Mesodermal cell (in vitro differentiated cells): ENCODE measurements around the gene DDX10.

Experiments used
- H3K27ac ChIP-seq: 2 replicates; pipeline ENCODE4 v1.7.0; 2013; ENCODE audit warnings: mild to moderate bottlenecking, low read depth, low read length, moderate library complexity; ENCODE audit not compliant: severe bottlenecking
- H3K36me3 ChIP-seq: 2 replicates; pipeline ENCODE4 v1.7.1; 2013; ENCODE audit warnings: mild to moderate bottlenecking, low read length, moderate library complexity; ENCODE audit not compliant: control insufficient read depth, insufficient read depth
- H3K4me1 ChIP-seq: one replicate; pipeline ENCODE4 v1.7.1; 2013; ENCODE audit warnings: mild to moderate bottlenecking, low read length; ENCODE audit not compliant: insufficient read depth, control insufficient read depth, poor library complexity, severe bottlenecking
- H3K4me3 ChIP-seq: 2 replicates; pipeline ENCODE4 v1.7.0; 2013; ENCODE audit warnings: low read length, control low read depth, mild to moderate bottlenecking; ENCODE audit not compliant: insufficient read depth, poor library complexity, severe bottlenecking; ENCODE audit errors: extremely low read depth
- H3K9me3 ChIP-seq: 2 replicates; pipeline ENCODE4 v1.7.1; 2013; ENCODE audit warnings: mild to moderate bottlenecking, low read length, moderate library complexity; ENCODE audit not compliant: control insufficient read depth
- WGBS, 2 experiments: methylation state at CpG; one replicate each; pipeline ENCODE4 v1.1.5; 2013; ENCODE audit warnings: missing lambda C conversion rate in 2 of 2; ENCODE audit not compliant: insufficient coverage in 2 of 2; 5-methylcytosine and 5-hydroxymethylcytosine counted together

Gene DDX10

GRCh38 chr11:108958368-108959104, 293.7 kb downstream of the DDX10 start:
- 90 to 93% methylated on average over 4 to 5 of the region's 7 CpGs for WGBS, 2 experiments
- Histone ChIP-seq H3K4me3 (no peak overlapping the region), H3K27ac (peak overlapping the region; percentile 13), H3K4me1 (peaks cover 21% of the 10 kb centered on the region), H3K36me3 (no peaks in the 10 kb centered on the region), H3K9me3 (no peaks in the 10 kb centered on the region)

- H3K4me3 ChIP-seq, result no peak overlapping the region
- no peak overlapping the region for H3K27ac ChIP-seq
- WGBS, 2 experiments, result 90 to 100% methylated on average over 1 of the region's 4 CpGs
- H3K36me3 ChIP-seq, result no peaks in the 10 kb centered on the region
- H3K4me1 ChIP-seq, result peaks cover 21% of the 10 kb centered on the region
- no peaks in the 10 kb centered on the region for H3K9me3 ChIP-seq
Measured at GRCh38 chr11:108959105-108959761, 294.4 kb downstream of the DDX10 start.

DNA sequence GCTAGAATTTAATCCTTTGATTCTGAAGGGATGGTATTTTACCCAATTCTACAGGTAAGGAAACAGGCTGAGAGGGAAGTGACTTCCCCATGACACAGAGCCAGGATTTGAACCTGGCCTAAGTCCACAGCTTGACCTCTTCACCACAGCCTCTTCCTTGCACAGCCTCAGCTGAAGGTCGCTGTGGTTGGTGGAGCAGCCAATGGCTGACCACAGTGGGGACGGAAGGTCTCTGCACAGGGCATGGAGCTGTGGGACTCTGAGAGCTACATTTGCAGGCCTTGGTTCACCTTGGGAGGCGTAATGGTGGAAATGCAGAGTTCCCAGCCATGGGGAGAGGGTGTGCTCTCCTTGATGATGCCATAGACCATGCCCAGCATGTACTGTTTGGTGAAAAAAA, 295.0 kb downstream of the DDX10 start:
- H3K4me1 ChIP-seq, result peaks cover 21% of the 10 kb centered on the region
- H3K9me3 ChIP-seq, result no peaks in the 10 kb centered on the region
- no peak overlapping the region for H3K4me3 ChIP-seq
- WGBS, 2 experiments, result 93 to 100% methylated on average over 2 to 3 of the region's 3 CpGs
- H3K27ac ChIP-seq, result no peak overlapping the region
- H3K36me3 ChIP-seq, result no peaks in the 10 kb centered on the region

- Histone ChIP-seq H3K4me1 (peaks cover 21% of the 10 kb centered on the region), H3K4me3 (no peak overlapping the region), H3K36me3 (no peaks in the 10 kb centered on the region), H3K9me3 (no peaks in the 10 kb centered on the region), H3K27ac (peak overlapping the region; percentile 45)
- WGBS, 2 experiments, result 40% methylated on average over 1 to 5 of the region's 5 CpGs
Measured at GRCh38 chr11:108960501-108960900, 295.6 kb downstream of the DDX10 start.

DNA sequence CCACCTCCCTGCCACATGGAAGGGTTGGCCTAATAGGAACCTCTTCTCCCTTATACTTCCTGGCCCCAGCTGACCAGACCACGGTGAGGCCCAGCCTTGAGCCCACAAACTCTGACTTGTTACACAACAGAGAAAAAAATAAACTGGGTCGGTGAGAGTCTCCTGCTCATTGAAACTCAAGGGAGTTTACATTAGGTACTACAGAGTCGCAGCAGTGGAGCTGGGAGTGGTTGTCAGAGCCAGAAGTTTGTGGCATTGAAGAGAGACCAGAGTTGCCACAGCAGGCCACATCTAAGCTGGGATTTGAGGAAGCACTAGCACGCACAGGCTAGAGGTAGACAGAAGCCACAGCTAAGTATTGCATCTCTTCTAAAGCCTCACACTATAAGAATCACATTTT, 296.2 kb downstream of the DDX10 start:
- WGBS, 2 experiments, result 62 to 69% methylated on average over 3 to 4 of the region's 4 CpGs
- Histone ChIP-seq H3K36me3 (no peaks in the 10 kb centered on the region), H3K4me1 (peaks cover 21% of the 10 kb centered on the region), H3K4me3 (no peak overlapping the region), H3K9me3 (no peaks in the 10 kb centered on the region), H3K27ac (peak overlapping the region; percentile 45)

DNA sequence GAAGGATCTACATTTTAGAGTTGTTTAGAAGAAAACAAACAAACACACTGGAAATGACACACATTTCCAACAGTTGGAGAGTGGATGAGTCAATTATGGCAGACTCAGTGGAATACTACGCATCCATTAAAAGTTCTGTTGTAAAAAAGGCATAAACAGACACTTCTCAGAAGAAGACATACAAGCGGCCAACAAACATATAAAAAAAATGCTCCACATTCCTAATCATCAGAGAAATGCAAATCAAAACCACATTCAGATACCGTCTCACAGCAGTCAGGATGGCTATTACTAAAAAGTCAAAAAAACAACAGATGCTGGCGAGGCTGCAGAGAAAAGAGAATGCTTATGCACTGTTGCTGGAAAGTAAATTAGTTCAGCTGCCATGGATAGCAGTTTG, 298.2 kb downstream of the DDX10 start:
- no peak overlapping the region for H3K27ac ChIP-seq
- no peak overlapping the region for H3K4me3 ChIP-seq
- no peaks in the 10 kb centered on the region for H3K36me3 ChIP-seq
- no peaks in the 10 kb centered on the region for H3K9me3 ChIP-seq
- peaks cover 26% of the 10 kb centered on the region for H3K4me1 ChIP-seq
- WGBS, 2 experiments, result 80 to 92% methylated on average over 2 of the region's 4 CpGs

DNA sequence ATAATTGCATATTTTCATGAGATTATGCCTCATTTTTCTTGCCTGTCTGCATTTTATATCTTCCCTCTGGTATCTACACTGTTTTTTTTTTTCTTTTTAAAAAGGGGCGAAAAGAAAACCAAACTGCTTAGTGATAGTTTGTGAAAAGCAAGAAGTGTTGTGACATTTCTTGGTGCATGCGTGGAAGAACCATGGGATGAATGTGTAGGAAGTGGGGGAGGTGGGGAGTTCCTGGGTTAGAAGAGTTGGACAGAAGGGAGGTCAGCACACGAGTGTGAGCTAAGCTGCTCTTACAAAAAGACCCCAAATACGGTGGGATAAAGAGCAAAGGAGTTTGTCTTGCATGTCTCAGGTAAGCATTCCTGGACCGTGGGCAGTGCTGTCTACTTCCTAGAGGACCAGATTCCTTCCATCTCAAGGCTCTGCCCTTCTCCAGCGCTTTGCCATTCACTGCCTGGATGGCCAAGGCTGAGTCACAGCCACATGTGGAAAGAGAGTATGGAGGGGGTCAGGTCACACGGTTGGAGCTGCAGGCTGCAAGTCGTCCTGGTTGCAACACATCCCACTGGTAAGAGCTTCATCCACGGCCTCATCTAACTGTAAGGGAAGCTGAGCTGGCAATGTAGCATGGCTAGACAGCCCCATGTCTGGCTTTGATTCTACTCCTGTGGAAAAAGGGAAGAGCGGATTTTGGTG, 300.6 kb downstream of the DDX10 start:
- Histone ChIP-seq H3K9me3 (peaks cover 10% of the 10 kb centered on the region), H3K4me3 (no peak overlapping the region), H3K4me1 (peaks cover 14% of the 10 kb centered on the region), H3K36me3 (no peaks in the 10 kb centered on the region), H3K27ac (no peak overlapping the region)
- 67 to 74% methylated on average over 5 to 6 of the region's 10 CpGs for WGBS, 2 experiments

DNA sequence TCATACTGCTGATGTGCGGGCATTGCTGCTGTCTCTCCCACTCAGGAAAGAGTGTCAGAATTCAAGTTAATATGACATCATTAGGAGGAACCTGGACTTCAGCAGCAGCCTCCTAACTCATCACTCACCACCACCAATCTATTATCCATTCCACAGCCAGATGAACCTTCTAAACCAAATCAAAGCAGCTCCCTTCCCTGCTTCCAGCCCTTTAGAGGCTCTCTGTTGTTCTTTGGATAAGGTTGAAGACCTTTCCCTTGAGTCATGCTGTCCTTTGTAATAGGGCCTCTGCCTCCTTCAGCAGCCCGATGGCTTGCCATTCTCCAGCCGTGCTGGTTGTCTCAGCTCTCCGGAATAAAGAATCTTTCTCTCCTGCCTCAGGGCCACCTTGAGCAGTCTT, 301.3 kb downstream of the DDX10 start:
- no peak overlapping the region for H3K4me3 ChIP-seq
- peaks cover 10% of the 10 kb centered on the region for H3K9me3 ChIP-seq
- no peak overlapping the region for H3K27ac ChIP-seq
- 86 to 100% methylated on average over 3 of the region's 4 CpGs for WGBS, 2 experiments
- H3K36me3 ChIP-seq, result no peaks in the 10 kb centered on the region
- peaks cover 8% of the 10 kb centered on the region for H3K4me1 ChIP-seq

- WGBS, 2 experiments, result 42 to 50% methylated on average over 2 of the region's 3 CpGs
- H3K36me3 ChIP-seq, result no peaks in the 10 kb centered on the region
- no peak overlapping the region for H3K27ac ChIP-seq
Measured at GRCh38 chr11:108966978-108967377, 302.1 kb downstream of the DDX10 start.

DNA sequence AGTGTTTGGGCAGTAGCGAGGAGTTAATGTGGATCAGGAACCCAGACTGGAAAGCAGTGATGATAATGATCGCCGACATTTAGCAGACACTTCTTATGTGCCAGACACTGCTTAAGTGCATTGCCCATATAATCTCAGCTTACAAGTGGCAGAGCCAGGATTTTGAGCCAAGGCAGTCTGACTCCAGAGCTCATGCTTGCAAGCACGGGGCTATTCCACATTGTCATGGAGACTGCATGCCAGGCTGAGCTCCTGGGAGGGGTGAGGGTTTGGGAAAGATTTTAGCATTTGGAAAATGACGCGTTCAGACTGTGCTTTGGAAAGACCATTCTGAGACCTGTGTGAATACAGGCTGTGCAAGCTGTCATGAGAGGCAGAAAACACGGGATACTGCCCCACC, 302.7 kb downstream of the DDX10 start:
- H3K27ac ChIP-seq, result no peak overlapping the region
- no peak overlapping the region for H3K4me3 ChIP-seq
- no peaks in the 10 kb centered on the region for H3K36me3 ChIP-seq
- H3K9me3 ChIP-seq, result peaks cover 10% of the 10 kb centered on the region
- 78 to 81% methylated on average over 6 to 7 of the region's 7 CpGs for WGBS, 2 experiments
- peaks cover 5% of the 10 kb centered on the region for H3K4me1 ChIP-seq

More at GRCh38 chr11:108966978-108967377, 302.1 kb downstream of the DDX10 start:
- Histone ChIP-seq H3K4me1 (peaks cover 5% of the 10 kb centered on the region), H3K4me3 (no peak overlapping the region), H3K9me3 (peaks cover 10% of the 10 kb centered on the region)
